WTC11 (cell line): ENCODE measurements around the gene ADA. TPM values are rescaled to one million over a fixed set of nuclear protein-coding genes. Genes with fewer than 3 reads are reported as not detected.

Experiments used
- ATAC-seq: fragments of 200-7000 bp; cut with Tn5 transposase; 2 replicates; pipeline ENCODE4 v1.10.0; 2021; ENCODE audit warnings: mild to moderate bottlenecking, moderate library complexity
- CTCF ChIA-PET: fragments of 300-600 bp; sonication (Branson Sonifier 250); formaldehyde crosslinking; loops from one replicate; lab custom pipeline; 2021; ENCODE audit warnings: antibody characterized with exemption; lab: Charles Lee
- POLR2A ChIA-PET: fragments of 350-600 bp; sonication (Branson Sonifier 250); formaldehyde crosslinking; loops from one replicate; lab custom pipeline; 2021; ENCODE audit warnings: antibody characterized with exemption; lab: Charles Lee
- DNase-seq: peaks from one replicate; pipeline ENCODE4 v3.0.0; 2021; ENCODE audit warnings: low spot score
- H3K27ac Mint-ChIP-seq: 2 replicates; pipeline ENCODE4 v1.8.0; 2021; ENCODE audit warnings: mixed read lengths
- H3K27me3 Mint-ChIP-seq: 2 replicates; pipeline ENCODE4 v1.8.0; 2021; ENCODE audit warnings: low read depth, mild to moderate bottlenecking, moderate library complexity, mixed read lengths
- H3K36me3 Mint-ChIP-seq: 2 replicates; pipeline ENCODE4 v1.8.0; 2021; ENCODE audit warnings: mixed read lengths
- H3K4me1 Mint-ChIP-seq: 2 replicates; pipeline ENCODE4 v1.8.0; 2022; ENCODE audit warnings: mixed read lengths
- H3K4me3 Mint-ChIP-seq: 2 replicates; pipeline ENCODE4 v1.8.0; 2021; ENCODE audit warnings: mild to moderate bottlenecking, moderate library complexity, mixed read lengths
- H3K9me3 Mint-ChIP-seq: 2 replicates; pipeline ENCODE4 v1.8.0; 2021; ENCODE audit warnings: mixed read lengths
- MXD4 ChIP-seq: fragments of 250-450 bp; sonication (Bioruptor Pico); IDR thresholded peaks from 2 replicates; pipeline ENCODE4 v1.8.0; 2021; ENCODE audit warnings: mild to moderate bottlenecking, moderate library complexity, borderline replicate concordance
- NR3C1 ChIP-seq: sonication (generic); formaldehyde crosslinking; conservative IDR thresholded peaks from 2 replicates; pipeline ENCODE4 v1.8.1; 2023; ENCODE audit warnings: low read depth, mild to moderate bottlenecking, missing genetic modification reagents
- SP1 ChIP-seq: sonication (generic); formaldehyde crosslinking; conservative IDR thresholded peaks from 2 replicates; pipeline ENCODE4 v1.8.1; 2022; ENCODE audit warnings: missing genetic modification reagents
- STAT6 ChIP-seq: sonication (generic); formaldehyde crosslinking; conservative IDR thresholded peaks from 2 replicates; pipeline ENCODE4 v1.8.1; 2023; ENCODE audit warnings: mild to moderate bottlenecking, low read depth, missing genetic modification reagents, moderate library complexity
- TCF7 ChIP-seq: sonication (generic); formaldehyde crosslinking; IDR thresholded peaks from 2 replicates; pipeline ENCODE4 v1.8.0; 2022; ENCODE audit warnings: mild to moderate bottlenecking, low read depth, missing genetic modification reagents, moderate library complexity
- USF2 ChIP-seq: sonication (generic); formaldehyde crosslinking; IDR thresholded peaks from 2 replicates; pipeline ENCODE4 v1.8.1; 2023; ENCODE audit warnings: mild to moderate bottlenecking, missing genetic modification reagents, moderate library complexity
- ZNF121 ChIP-seq: sonication (generic); formaldehyde crosslinking; IDR thresholded peaks from 2 replicates; pipeline ENCODE4 v1.8.0; 2023; ENCODE audit warnings: missing genetic modification reagents
- ZNF138 ChIP-seq: sonication (generic); formaldehyde crosslinking; conservative IDR thresholded peaks from 2 replicates; pipeline ENCODE4 v1.8.1; 2022; ENCODE audit warnings: mild to moderate bottlenecking, moderate library complexity, missing genetic modification reagents
- ZNF317 ChIP-seq: sonication (generic); formaldehyde crosslinking; IDR thresholded peaks from 2 replicates; pipeline ENCODE4 v1.8.1; 2023; ENCODE audit warnings: low read depth, mild to moderate bottlenecking, moderate library complexity, missing genetic modification reagents, borderline replicate concordance
- ZNF396 ChIP-seq: fragments of 250-450 bp; sonication (Bioruptor Pico); IDR thresholded peaks from 2 replicates; pipeline ENCODE4 v1.8.0; 2021; ENCODE audit warnings: mild to moderate bottlenecking, moderate library complexity, borderline replicate concordance
- ZNF532 ChIP-seq: fragments of 250-450 bp; sonication (Bioruptor Pico); IDR thresholded peaks from 2 replicates; pipeline ENCODE4 v1.9.0; 2021; ENCODE audit warnings: mild to moderate bottlenecking, borderline replicate concordance
- total RNA-seq: library from RNA; stranded (reverse); gene quantifications from 3 replicates; pipeline ENCODE4 v1.2.3, GENCODE V29; 2021
- TF ChIP-seq, protein P1 (sequence below): sonication (generic); formaldehyde crosslinking; IDR thresholded peaks from 2 replicates; pipeline ENCODE4 v1.8.1; 2023; ENCODE audit warnings: mild to moderate bottlenecking, missing genetic modification reagents
- TF ChIP-seq, protein P2 (sequence below): fragments of 250-450 bp; sonication (Bioruptor Pico); conservative IDR thresholded peaks from 2 replicates; pipeline ENCODE4 v1.9.0; 2021; ENCODE audit warnings: mild to moderate bottlenecking

Gene ADA
- total RNA-seq, 1 experiment from 2014 or later: 19.7 TPM

DNA sequence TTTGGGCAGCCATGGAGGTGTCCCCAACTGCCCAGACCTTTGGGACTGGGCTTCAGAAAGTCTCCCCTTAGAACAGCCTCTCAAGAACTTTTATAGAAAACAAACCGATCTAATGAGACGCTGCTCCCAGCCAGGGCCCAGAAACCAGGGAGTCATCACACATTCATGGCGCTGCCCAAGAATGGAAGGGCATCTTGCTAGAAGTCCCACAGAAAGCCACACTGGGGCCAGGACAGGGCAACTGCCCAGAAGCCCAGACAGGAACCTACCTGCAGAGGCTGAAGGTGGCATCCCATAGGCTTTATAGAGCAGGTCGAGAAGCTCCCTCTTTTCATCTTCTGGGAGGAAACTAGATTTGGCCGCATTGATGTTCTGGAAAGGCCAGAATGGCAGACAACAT is 31.5 kb downstream of the ADA start:
- H3K4me3 Mint-ChIP-seq: no peak overlapping the region
- H3K27me3 Mint-ChIP-seq: peaks cover 96% of the 10 kb centered on the region

More for the DNA sequence above, 31.5 kb downstream of the ADA start:
- H3K27ac Mint-ChIP-seq: no peak overlapping the region
- ChIA-PET POLR2A (no interaction called here), CTCF (no interaction called here)
- no peaks in the 10 kb centered on the region for H3K9me3 Mint-ChIP-seq
- ATAC-seq (no peak), DNase-seq (no peak)
- peaks cover 68% of the 10 kb centered on the region for H3K36me3 Mint-ChIP-seq
- TF ChIP-seq, protein P1, sequence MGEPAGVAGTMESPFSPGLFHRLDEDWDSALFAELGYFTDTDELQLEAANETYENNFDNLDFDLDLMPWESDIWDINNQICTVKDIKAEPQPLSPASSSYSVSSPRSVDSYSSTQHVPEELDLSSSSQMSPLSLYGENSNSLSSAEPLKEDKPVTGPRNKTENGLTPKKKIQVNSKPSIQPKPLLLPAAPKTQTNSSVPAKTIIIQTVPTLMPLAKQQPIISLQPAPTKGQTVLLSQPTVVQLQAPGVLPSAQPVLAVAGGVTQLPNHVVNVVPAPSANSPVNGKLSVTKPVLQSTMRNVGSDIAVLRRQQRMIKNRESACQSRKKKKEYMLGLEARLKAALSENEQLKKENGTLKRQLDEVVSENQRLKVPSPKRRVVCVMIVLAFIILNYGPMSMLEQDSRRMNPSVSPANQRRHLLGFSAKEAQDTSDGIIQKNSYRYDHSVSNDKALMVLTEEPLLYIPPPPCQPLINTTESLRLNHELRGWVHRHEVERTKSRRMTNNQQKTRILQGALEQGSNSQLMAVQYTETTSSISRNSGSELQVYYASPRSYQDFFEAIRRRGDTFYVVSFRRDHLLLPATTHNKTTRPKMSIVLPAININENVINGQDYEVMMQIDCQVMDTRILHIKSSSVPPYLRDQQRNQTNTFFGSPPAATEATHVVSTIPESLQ (CRISPR knock-in tag): no peak
- no peak for TF ChIP-seq ZNF138 (CRISPR knock-in tag)
- no peak for TF ChIP-seq USF2 (CRISPR knock-in tag)
- TF ChIP-seq, protein P2, sequence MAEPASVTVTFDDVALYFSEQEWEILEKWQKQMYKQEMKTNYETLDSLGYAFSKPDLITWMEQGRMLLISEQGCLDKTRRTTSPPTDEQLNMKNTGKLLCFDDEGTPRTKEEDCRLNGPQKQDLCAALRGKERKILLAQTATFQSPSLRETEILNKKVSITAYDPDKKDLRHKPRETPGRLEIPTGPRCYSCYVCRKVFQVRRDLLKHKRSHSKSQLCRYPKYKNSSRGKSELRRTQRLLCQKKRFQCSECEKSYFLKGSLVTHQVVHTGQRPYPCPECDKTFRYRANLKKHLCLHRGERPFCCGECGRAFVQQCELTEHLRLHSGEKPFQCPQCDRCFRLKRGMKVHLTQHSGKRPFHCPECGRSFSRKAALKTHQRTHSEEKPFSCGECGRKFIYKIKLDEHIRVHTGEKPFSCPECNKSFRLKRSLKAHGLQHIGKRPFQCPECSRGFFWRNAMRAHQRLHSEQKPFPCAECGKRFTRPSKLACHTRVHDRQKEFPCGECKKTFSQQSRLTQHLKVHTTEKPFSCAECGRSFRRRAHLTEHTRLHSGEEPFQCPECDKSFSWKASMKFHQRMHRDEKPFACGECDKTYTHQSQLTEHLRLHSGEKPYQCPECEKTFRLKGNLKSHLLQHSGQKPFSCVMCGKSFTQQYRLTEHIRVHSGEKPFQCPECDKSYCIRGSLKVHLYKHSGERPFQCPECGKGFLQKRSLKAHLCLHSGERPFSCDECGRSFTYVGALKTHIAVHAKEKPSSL (CRISPR knock-in tag): no peak
- no peak for TF ChIP-seq ZNF396 (CRISPR knock-in tag)
- no peak for TF ChIP-seq SP1
- no peak for TF ChIP-seq TCF7 (CRISPR knock-in tag)
- no peak for TF ChIP-seq STAT6 (CRISPR knock-in tag)
- no peak for TF ChIP-seq MXD4 (CRISPR knock-in tag)
- TF ChIP-seq ZNF532: no peak
- TF ChIP-seq NR3C1: no peak
- TF ChIP-seq ZNF317 (CRISPR knock-in tag): no peak
- TF ChIP-seq ZNF121 (CRISPR knock-in tag): no peak
- H3K4me1 Mint-ChIP-seq: peaks cover 33% of the 10 kb centered on the region
